HEK293 (cell line): ENCODE data around the gene HNRNPUL1.
A peak's percentile ranks its signal among the peaks of the same experiment; 100 is the strongest.

Experiments used
- CTCF ChIA-PET: fragments of 350-600 bp; formaldehyde crosslinking; extraction: SDS; loops from one replicate; lab custom pipeline; 2021; ENCODE audit warnings: antibody characterized with exemption; lab: Yijun Ruan, JAX
- POLR2A ChIA-PET: fragments of 300-600 bp; formaldehyde crosslinking; extraction: SDS; loops from one replicate; lab custom pipeline; 2020; ENCODE audit warnings: antibody characterized with exemption, inconsistent platforms; lab: Yijun Ruan, JAX
- H3K27ac ChIP-seq: fragments of 200-500 bp; sonication (Bioruptor generic); 2 replicates; pipeline ENCODE4 v1.5.1; 2014; ENCODE audit warnings: low read depth, low read length, control low read depth, inconsistent platforms; ENCODE audit errors: extremely low read depth
- H3K36me3 ChIP-seq, 2 experiments: fragments of 200-500 bp in 1 of 2; sonication (Bioruptor generic) in 1 of 2; 1 replicate in 1 of 2; 2 replicates in 1 of 2; pipeline ENCODE4 v1.5.1; 2014 to 2017; ENCODE audit warnings: inconsistent platforms in 2 of 2, low read length in 2 of 2; ENCODE audit not compliant: control insufficient read depth in 2 of 2, insufficient read depth in 1 of 2
- H3K4me1 ChIP-seq: fragments of 200-500 bp; sonication (Bioruptor generic); 2 replicates; pipeline ENCODE4 v1.5.1; 2014; ENCODE audit warnings: mild to moderate bottlenecking, low read length, inconsistent platforms; ENCODE audit not compliant: control insufficient read depth, insufficient read depth
- H3K4me3 ChIP-seq: 2 replicates; pipeline ENCODE4 v1.5.1; 2011; ENCODE audit warnings: low read depth, mild to moderate bottlenecking, control low read depth, low read length, moderate library complexity
- H3K9me3 ChIP-seq: fragments of 200-500 bp; sonication (Bioruptor generic); 2 replicates; pipeline ENCODE4 v1.5.1; 2014; ENCODE audit warnings: low read depth, low read length, inconsistent platforms; ENCODE audit not compliant: control insufficient read depth, insufficient read depth
- HOXC10 ChIP-seq: sonication (generic); formaldehyde crosslinking; IDR thresholded peaks from 2 replicates; pipeline ENCODE4 v1.8.1; 2023; ENCODE audit warnings: mild to moderate bottlenecking, missing genetic modification reagents
- HOXD13 ChIP-seq: sonication (generic); formaldehyde crosslinking; IDR thresholded peaks from 2 replicates; pipeline ENCODE4 v1.8.0; 2022; ENCODE audit warnings: missing genetic modification reagents, borderline replicate concordance
- KLF1 ChIP-seq: fragments of 450-650 bp; formaldehyde crosslinking; IDR thresholded peaks from 2 replicates; pipeline ENCODE4 v1.5.1; 2016; ENCODE audit warnings: missing biosample characterization, missing genetic modification characterization
- SCRT1 ChIP-seq: fragments of 450-650 bp; formaldehyde crosslinking; IDR thresholded peaks from 2 replicates; pipeline ENCODE4 v1.5.1; 2016; ENCODE audit warnings: missing biosample characterization, missing genetic modification characterization, borderline replicate concordance
- ZNF184 ChIP-seq: fragments of 450-650 bp; IDR thresholded peaks from 2 replicates; pipeline ENCODE4 v1.5.1; 2018; ENCODE audit warnings: missing biosample characterization, mild to moderate bottlenecking, missing genetic modification characterization
- ZNF19 ChIP-seq: fragments of 450-650 bp; formaldehyde crosslinking; IDR thresholded peaks from 2 replicates; pipeline ENCODE4; 2016; ENCODE audit warnings: missing biosample characterization, missing genetic modification characterization, low read depth
- ZNF211 ChIP-seq: fragments of 450-650 bp; formaldehyde crosslinking; IDR thresholded peaks from 2 replicates; pipeline ENCODE4 v1.5.1; 2016; ENCODE audit warnings: low read depth, missing biosample characterization, missing genetic modification characterization
- ZNF501 ChIP-seq: fragments of 450-650 bp; formaldehyde crosslinking; IDR thresholded peaks from 2 replicates; pipeline ENCODE4 v1.5.1; 2016; ENCODE audit warnings: missing biosample characterization, missing genetic modification characterization
- ZNF626 ChIP-seq: fragments of 450-650 bp; sonication (Bioruptor Pico); formaldehyde crosslinking; IDR thresholded peaks from 2 replicates; pipeline ENCODE4 v1.5.1; 2018; ENCODE audit warnings: missing biosample characterization, missing genetic modification characterization, inconsistent platforms
- ZNF777 ChIP-seq: fragments of 450-650 bp; formaldehyde crosslinking; IDR thresholded peaks from 2 replicates; pipeline ENCODE4 v1.5.1; 2017; ENCODE audit warnings: missing biosample characterization, missing genetic modification characterization, borderline replicate concordance
- ZSCAN23 ChIP-seq: fragments of 450-650 bp; formaldehyde crosslinking; IDR thresholded peaks from 2 replicates; pipeline ENCODE4 v1.5.1; 2016; ENCODE audit warnings: missing biosample characterization, missing genetic modification characterization
- TF ChIP-seq, protein P1 (sequence below): fragments of 450-650 bp; formaldehyde crosslinking; IDR thresholded peaks from 2 replicates; pipeline ENCODE4 v1.5.1; 2016; ENCODE audit warnings: missing biosample characterization, missing genetic modification characterization
- TF ChIP-seq, protein P2 (sequence below): fragments of 450-650 bp; formaldehyde crosslinking; IDR thresholded peaks from 2 replicates; pipeline ENCODE4 v1.5.1; 2016; ENCODE audit warnings: missing biosample characterization, missing genetic modification characterization
- TF ChIP-seq, protein P3 (sequence below): fragments of 450-650 bp; formaldehyde crosslinking; IDR thresholded peaks from 2 replicates; pipeline ENCODE4 v1.5.1; 2016; ENCODE audit warnings: missing biosample characterization, missing genetic modification characterization

The HNRNPUL1 gene

DNA sequence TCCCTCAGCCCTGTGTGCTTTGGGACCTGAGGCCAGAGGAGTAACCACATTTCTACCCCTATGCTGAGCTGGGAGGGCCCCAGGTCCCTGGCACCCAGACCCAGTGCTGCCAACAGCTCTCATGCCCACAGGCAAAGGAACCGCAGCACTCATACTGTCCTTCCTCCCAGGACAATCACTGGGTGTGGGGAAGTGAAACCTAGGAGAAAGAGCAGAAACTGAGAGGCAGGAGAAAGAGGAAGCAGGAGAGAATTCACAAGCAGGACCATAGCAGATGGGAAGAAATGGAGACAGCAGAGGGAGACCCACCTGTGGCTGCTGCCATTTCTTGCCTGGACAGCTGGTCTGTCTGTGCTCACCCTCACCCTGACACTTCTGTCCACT, 64.7 kb downstream of the HNRNPUL1 start (continued):
- no peak for TF ChIP-seq ZSCAN23 (tag by site-specific recombination)
- peak; percentile 91 for TF ChIP-seq SCRT1 (tag by site-specific recombination)
- TF ChIP-seq ZNF184 (tag by site-specific recombination): no peak
- no peak for TF ChIP-seq ZNF501 (tag by site-specific recombination)
- TF ChIP-seq, protein P1, sequence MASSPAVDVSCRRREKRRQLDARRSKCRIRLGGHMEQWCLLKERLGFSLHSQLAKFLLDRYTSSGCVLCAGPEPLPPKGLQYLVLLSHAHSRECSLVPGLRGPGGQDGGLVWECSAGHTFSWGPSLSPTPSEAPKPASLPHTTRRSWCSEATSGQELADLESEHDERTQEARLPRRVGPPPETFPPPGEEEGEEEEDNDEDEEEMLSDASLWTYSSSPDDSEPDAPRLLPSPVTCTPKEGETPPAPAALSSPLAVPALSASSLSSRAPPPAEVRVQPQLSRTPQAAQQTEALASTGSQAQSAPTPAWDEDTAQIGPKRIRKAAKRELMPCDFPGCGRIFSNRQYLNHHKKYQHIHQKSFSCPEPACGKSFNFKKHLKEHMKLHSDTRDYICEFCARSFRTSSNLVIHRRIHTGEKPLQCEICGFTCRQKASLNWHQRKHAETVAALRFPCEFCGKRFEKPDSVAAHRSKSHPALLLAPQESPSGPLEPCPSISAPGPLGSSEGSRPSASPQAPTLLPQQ: no peak

DNA sequence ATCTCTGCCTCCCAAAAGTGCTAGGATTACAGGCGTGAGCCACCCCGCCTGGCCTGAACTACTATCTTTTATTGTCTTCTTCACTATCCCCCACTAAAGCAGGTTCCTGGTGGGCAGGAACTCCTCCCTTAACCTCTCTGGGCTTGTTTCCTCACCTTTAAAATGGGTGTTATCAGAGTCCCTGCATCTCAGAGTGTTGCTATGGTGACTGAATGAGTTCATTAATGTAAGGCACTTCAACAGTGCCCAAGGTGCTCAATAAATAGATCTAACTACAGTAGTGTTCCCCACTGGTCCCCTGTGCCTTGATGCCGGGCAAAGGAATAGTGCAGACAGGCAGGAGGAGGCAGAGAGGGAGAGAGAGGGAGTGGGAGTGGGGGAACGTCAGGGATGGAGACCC, 66.3 kb downstream of the HNRNPUL1 start:
- peaks cover 19 to 47% of the 10 kb centered on the region in 2 experiments; a peak in 2 of 3 replicates for H3K36me3 ChIP-seq
- POLR2A ChIA-PET: interaction anchor here (1.2 kb wide), 1 partner anchor 12 kb away, joined by 9 read pairs; no protein-coding TSS in a partner anchor

DNA sequence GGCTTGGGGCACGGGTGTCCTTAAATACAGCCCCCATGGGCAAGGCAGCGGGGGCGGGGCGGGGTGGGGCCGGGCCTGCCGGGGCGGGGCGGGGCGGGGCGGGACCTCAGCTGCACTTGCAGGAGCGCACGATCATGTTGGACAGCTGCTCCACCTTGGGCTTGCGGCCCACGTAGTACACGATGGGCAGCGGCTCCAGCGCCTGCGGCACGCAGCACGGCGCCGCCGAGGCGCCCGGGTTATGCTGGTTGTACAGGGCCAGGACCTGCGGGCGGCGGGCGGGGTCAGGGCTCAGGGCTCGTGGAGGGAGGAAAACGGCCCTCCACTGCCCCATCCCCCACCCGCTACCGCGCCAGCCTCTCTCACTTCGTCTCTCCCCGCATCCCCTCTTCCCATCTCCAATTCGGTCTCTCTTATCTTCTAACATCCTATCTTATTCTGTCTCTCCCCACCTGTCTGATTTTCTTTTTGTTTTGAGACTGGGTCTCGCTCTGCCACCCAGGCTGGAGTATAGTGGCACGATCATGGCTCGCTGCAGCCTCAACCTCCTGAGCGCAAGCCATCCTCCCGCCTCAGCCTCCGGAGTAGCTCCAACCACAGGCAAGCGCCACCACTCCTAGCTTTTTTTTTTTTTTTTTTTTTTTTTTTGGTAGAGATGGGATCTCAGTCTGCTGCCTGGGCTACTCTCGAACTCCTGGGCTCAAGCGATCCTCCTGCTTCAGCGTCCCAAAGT, 66.9 kb downstream of the HNRNPUL1 start:
- no peak overlapping the region for H3K4me3 ChIP-seq
- no peaks in the 10 kb centered on the region for H3K9me3 ChIP-seq
- CTCF ChIA-PET: no interaction called here
- H3K36me3 ChIP-seq: peaks cover 22 to 47% of the 10 kb centered on the region in 2 experiments; a peak in 2 of 3 replicates
- POLR2A ChIA-PET: no interaction called here
- H3K4me1 ChIP-seq: no peaks in the 10 kb centered on the region
- TF ChIP-seq KLF1 (tag by site-specific recombination) (0 out of 2 replicates have a peak, but pooled peaks have one; percentile 27), HOXD13 (no peak)
- TF ChIP-seq, protein P2, sequence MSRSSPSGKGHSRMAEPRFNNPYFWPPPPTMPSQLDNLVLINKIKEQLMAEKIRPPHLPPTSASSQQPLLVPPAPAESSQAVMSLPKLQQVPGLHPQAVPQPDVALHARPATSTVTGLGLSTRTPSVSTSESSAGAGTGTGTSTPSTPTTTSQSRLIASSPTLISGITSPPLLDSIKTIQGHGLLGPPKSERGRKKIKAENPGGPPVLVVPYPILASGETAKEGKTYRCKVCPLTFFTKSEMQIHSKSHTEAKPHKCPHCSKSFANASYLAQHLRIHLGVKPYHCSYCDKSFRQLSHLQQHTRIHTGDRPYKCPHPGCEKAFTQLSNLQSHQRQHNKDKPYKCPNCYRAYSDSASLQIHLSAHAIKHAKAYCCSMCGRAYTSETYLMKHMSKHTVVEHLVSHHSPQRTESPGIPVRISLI (tag by site-specific recombination): peak; percentile 64; the same call in 1 of the 2 replicates
- H3K27ac ChIP-seq: no peak overlapping the region

More for the DNA sequence above, 66.3 kb downstream of the HNRNPUL1 start:
- Histone ChIP-seq H3K9me3 (no peaks in the 10 kb centered on the region), H3K4me1 (no peaks in the 10 kb centered on the region), H3K27ac (no peak overlapping the region), H3K4me3 (no peak overlapping the region)
- CTCF ChIA-PET: no interaction called here
- no peak for TF ChIP-seq ZNF777 (tag by site-specific recombination)

DNA sequence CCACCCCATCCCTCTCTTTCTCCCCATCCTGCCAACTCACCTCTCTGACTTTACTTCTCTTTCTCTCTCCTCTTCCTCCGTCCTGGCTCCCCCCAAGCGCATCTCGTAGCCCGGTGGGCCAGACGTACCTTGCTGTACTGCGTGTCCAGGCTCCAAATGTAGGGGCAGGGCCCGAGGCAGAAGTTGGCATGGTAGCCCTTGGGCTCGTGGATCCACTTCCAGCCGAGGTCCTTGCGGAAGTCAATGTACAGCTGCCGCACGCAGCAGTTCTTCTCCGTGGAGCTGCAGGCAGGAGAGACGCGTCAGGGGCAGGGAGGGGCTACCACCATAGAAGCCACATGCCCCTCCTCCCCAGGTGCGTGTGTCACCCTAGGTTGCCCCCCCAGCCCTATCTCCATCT, 67.8 kb downstream of the HNRNPUL1 start:
- H3K4me1 ChIP-seq: no peaks in the 10 kb centered on the region
- TF ChIP-seq ZNF626: no peak
- TF ChIP-seq ZNF19 (tag by site-specific recombination): no peak
- TF ChIP-seq HOXC10: no peak
- TF ChIP-seq ZNF211 (tag by site-specific recombination): no peak
- TF ChIP-seq, protein P3, sequence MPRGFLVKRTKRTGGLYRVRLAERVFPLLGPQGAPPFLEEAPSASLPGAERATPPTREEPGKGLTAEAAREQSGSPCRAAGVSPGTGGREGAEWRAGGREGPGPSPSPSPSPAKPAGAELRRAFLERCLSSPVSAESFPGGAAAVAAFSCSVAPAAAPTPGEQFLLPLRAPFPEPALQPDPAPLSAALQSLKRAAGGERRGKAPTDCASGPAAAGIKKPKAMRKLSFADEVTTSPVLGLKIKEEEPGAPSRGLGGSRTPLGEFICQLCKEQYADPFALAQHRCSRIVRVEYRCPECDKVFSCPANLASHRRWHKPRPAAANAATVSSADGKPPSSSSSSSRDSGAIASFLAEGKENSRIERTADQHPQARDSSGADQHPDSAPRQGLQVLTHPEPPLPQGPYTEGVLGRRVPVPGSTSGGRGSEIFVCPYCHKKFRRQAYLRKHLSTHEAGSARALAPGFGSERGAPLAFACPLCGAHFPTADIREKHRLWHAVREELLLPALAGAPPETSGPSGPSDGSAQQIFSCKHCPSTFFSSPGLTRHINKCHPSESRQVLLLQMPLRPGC (tag by site-specific recombination): no peak
- peaks cover 29 to 47% of the 10 kb centered on the region in 2 experiments for H3K36me3 ChIP-seq
- H3K9me3 ChIP-seq: no peaks in the 10 kb centered on the region
- ChIA-PET POLR2A (interaction anchor here (1.3 kb wide), 1 partner anchor 15 kb away, joined by 3 read pairs; no protein-coding TSS in a partner anchor), CTCF (interaction anchor here (0.9 to 1.6 kb wide), 3 partner anchors 10 to 23 kb away, joined by 3 read pairs; partner anchors contain the start of gene TGFB1)
- H3K27ac ChIP-seq: no peak overlapping the region
- H3K4me3 ChIP-seq: no peak overlapping the region
